Measurements from ENCODE around the gene SHE. TPM values are rescaled to one million over a fixed set of nuclear protein-coding genes. Genes with fewer than 3 reads are reported as not detected.

Gene SHE
- total RNA-seq, 2 donors from 2014 or later, result 0.13 TPM; not detected in 1

DNA sequence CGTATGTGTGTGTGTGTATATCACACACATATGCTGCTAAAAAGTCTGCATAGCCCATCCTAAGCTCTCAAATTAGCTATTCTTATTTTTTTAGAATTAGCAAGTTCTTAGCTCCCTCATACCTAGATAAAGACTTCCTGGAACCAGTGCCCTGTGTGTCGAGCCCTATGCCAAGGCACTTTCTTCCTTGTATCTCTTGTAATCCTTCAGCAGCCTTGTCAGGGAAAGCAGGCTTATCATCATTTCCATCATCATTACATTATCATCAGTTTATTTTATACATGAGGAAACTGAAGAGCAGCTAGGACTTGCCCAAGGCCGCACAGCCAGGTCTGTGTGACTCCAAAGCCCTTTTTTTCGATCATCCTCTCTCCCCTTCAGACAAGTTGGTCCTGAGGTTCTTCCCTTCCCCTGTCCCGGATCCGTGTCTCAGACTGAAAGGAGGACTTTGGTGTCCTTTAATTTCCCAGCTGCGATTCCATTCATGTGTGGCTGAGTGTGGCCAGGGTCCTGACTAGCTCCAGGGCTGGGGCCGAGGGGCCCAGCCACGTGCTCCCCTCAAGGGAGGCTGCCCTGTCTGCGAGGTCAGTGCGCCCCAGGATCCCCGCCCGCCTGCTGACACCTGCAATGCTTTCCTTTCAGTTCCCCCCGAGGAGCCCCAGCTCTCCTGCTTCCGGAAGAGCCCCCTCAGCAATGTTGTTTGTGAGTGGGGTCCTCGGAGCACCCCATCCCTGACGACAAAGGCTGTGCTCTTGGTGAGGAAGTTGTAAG, 72.2 kb downstream of the SHE start:
- peak overlapping the region; percentile 19 for H3K4me3 Mint-ChIP-seq
- peak overlapping the region; percentile 89 for H3K27ac Mint-ChIP-seq
- no peak for DNase-seq
- H3K27me3 Mint-ChIP-seq, result no peaks in the 10 kb centered on the region
- peaks cover 44% of the 10 kb centered on the region for H3K4me1 Mint-ChIP-seq
- peaks cover 3% of the 10 kb centered on the region for H3K36me3 Mint-ChIP-seq (ENCODE audit: low read depth)
- H3K9me3 ChIP-seq (ENCODE audit: control insufficient read depth, low read length, poor library complexity, severe bottlenecking), result no peaks in the 10 kb centered on the region
- no peak for ATAC-seq

Other genes starting within 250 kb of the SHE start
- gene HAX1, start 229.8 kb downstream of the SHE start, total RNA-seq, result 10 to 100 TPM; 52.5 to 67.3 TPM
- 1 to 10 TPM in 1 of 2 donors, under 1 TPM in 1; 0.42 to 8.9 TPM for gene AQP10, start 181.3 kb downstream of the SHE start, total RNA-seq
- gene ATP8B2, start 176.9 kb downstream of the SHE start, total RNA-seq, result 100 to 1,000 TPM; 175 to 192 TPM
- 10 to 100 TPM; 72.8 to 79.0 TPM for gene IL6R, start 97.1 kb downstream of the SHE start, total RNA-seq
- gene TDRD10, start 193 bp downstream of the SHE start, total RNA-seq, result under 1 TPM in 1 of 2 donors, not detected in 1; 0.12 TPM
- gene UBE2Q1, start 56.2 kb upstream of the SHE start, total RNA-seq, result 10 to 100 TPM; 80.3 to 82.4 TPM
- gene CHRNB2, start 65.4 kb upstream of the SHE start, total RNA-seq, result not detected
- 100 to 1,000 TPM; 197 to 231 TPM for gene ADAR, start 105.8 kb upstream of the SHE start, total RNA-seq